H54 (cell line): Measurements from ENCODE around the gene MAPK8.

Experiments
- DNase-seq: peaks from one replicate; pipeline ENCODE4 v3.0.0; 2011; ENCODE audit warnings: low spot score, mixed read lengths; ENCODE audit not compliant: insufficient read length
- FAIRE-seq: peaks from 3 replicates; lab custom pipeline; 2011; peaks lifted over from hg19 to GRCh38; lab: Jason Lieb, UNC
- POLR2A ChIP-seq: IDR thresholded peaks from 2 replicates; pipeline ENCODE4 v1.6.1; 2011; ENCODE audit warnings: low read depth, mild to moderate bottlenecking, low read length

The MAPK8 gene

GRCh38 chr10:48364659-48365405 is 58.4 kb downstream of the MAPK8 start:
- TF ChIP-seq POLR2A: no peak
- DNase-seq (no peak), FAIRE-seq (peak; percentile 45)

DNA sequence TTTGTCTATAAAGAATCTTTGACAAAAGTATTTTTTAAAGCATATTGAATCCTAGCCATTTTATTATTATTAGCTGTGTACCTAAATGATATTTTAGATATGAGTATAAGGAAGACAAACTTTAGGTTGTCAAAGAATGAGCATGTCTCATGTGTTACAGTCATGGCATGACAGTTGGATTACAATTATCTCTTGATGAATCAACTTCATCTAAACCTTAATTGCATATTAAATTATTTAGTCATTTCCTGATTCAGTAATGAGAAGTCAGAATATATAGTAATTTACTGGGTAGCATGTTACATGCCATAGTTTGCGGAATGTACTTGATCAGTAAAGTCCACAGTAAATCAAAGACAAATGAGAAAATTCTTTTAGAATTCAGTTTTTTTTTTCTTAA is 59.2 kb downstream of the MAPK8 start:
- peak; percentile 11 for FAIRE-seq

DNA sequence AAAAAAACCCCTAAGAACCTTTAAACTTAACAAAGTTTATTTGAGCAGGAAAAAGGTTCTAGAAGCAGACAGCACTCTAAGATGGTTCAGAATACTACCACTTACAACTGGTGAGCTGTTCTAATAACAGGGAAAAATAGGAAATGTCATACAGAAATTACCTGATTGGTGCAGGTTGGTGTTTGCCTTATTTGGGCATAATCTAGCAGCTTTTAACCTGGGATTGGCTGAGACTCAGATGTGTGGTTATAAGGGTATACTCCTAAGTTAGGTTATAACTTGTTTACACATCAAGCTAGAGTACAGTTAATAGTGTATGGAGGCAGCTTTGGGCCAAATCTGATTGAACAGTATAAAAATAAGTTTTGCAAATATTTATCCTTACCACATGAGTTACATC is 59.8 kb downstream of the MAPK8 start:
- DNase-seq (no peak), FAIRE-seq (no peak)

More for the DNA sequence above, 59.2 kb downstream of the MAPK8 start:
- no peak for DNase-seq
- TF ChIP-seq POLR2A: no peak

DNA sequence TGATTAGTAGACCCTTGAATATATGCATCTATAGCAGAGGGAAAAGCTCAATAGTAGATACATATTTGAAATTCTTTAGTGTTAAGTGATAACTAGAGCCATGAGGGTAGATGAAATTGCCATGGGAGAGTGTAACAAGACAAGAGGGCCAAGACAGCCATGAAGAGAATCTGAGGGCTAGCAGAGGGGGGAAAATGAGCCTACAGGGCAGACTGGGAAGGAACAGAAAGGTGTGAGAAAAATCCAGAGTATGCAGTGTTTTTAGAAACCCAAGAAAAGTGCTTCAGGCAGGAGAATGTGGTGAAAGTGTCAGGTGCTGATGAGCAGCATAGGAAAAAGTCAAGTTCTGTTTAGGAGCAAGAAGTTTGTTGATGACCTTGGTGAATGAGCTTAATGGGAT is 63.0 kb downstream of the MAPK8 start:
- FAIRE-seq (no peak), DNase-seq (no peak)
- TF ChIP-seq POLR2A: no peak

More for the DNA sequence above, 59.8 kb downstream of the MAPK8 start:
- TF ChIP-seq POLR2A: no peak

DNA sequence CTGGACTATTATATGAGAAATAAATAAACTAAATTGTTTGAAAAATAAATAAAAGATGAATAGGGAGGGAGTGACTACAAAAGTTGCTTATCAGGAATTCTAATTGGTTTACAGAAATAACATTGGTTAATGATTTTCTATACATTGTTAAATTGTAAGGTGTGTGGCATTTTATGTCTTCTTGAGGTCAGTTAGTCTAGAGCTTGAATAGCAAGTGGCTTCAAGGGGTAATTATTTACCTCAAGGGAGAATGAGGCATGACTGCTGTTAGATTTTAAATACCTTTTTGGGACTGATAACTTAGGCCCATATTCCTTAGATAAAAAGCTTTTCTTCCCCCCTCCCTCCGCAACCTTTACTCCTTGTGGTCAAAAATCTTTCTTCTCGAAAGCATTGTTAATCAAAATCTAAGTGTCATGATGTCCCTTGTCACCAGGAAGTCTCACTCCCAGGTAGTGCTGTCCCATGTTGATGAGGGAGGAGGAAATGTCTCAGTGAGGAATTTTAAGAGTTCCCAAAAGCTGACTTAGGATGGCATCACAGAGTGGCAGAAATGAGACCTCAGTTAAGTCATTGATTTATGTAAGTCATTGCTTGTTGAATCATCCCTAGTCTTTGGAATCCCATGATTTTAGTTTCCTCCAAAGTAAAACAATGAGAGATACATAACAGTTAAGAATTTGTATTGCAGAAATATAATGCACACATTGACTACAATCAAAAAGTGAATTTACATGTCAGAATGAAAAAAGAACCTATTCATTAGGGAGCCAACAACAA is 71.5 kb downstream of the MAPK8 start:
- DNase-seq: no peak
- no peak for TF ChIP-seq POLR2A
- peak; percentile 81 for FAIRE-seq

- TF ChIP-seq POLR2A: no peak
- no peak for FAIRE-seq
- DNase-seq: no peak
These were observed 72.2 kb downstream of the MAPK8 start for GRCh38 chr10:48378675-48379074.

DNA sequence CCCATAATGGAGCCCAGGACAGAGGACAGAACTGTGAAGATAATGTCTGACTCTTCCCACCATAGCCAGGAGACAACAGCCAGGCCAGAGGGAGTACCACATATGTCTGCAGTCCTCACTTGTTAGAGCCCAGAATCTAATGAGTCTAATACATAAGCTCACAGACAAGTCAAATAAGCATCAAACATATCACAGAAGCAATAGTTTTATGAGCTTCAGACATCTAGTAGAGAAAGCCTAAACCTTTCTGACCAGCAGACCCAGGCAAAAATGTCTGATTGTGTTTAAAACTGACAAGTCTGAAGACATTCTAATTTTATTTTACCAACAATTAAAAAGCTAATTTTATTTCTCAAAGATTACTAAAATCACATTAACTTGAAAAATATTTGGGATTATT is 75.5 kb downstream of the MAPK8 start:
- FAIRE-seq (no peak), DNase-seq (no peak)
- no peak for TF ChIP-seq POLR2A

DNA sequence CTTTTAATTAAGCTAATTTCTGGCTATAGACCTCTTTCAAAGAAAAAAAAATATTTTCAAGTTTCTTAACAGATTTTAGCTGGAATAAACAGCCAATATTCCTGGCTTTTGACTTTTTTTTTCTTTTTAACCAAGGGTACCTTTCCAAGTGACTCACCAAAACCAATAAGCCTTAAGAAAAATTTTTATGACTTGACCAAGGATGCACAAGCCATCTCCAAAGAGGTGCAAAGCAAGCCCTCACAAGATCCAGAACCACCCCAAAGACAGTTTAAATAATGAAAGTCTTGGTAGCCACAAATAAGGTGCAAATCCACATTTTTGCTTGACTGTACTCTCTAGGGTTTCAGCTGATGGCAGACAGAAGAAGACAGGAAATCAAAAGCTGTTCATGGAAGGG is 76.5 kb downstream of the MAPK8 start:
- no peak for TF ChIP-seq POLR2A
- no peak for DNase-seq
- FAIRE-seq: no peak

- no peak for TF ChIP-seq POLR2A
- FAIRE-seq: no peak
- no peak for DNase-seq
These were observed 76.9 kb downstream of the MAPK8 start for GRCh38 chr10:48383393-48383792.

DNA sequence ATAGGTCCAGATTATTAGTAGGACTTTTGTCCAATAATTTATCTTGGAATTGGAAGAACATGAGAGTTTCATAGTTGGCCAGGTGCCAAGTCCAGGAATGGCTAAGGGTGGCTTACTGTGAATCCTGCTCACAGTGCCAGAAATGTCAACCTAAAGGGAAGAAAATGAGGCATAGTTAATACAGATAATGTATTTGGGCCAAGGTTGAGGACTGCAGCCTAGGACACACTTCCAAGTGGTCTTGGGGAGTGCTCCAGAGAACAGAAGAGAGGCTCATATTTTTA is 78.2 kb downstream of the MAPK8 start:
- FAIRE-seq (peak; percentile 27), DNase-seq (no peak)

DNA sequence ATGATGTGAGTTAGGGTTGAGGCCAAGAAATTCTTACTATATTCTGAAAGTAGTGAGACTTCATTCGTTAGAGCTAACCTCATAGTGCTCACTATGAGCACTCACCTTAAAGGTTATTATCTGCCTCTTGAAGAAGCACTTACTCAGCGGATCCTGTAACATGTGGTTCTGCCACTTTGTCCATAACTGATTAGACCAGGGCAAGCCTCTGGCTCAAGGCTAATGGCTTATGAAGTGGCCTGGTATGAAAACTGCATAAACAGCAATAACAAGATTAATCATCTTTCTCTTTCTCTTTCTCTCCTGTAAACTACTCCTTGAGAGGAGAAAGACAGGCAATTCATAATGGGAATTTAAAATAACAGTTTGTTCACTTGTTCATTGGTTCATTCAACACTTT is 82.8 kb downstream of the MAPK8 start:
- no peak for FAIRE-seq
- no peak for DNase-seq
- no peak for TF ChIP-seq POLR2A

More for the DNA sequence above, 78.2 kb downstream of the MAPK8 start:
- no peak for TF ChIP-seq POLR2A

DNA sequence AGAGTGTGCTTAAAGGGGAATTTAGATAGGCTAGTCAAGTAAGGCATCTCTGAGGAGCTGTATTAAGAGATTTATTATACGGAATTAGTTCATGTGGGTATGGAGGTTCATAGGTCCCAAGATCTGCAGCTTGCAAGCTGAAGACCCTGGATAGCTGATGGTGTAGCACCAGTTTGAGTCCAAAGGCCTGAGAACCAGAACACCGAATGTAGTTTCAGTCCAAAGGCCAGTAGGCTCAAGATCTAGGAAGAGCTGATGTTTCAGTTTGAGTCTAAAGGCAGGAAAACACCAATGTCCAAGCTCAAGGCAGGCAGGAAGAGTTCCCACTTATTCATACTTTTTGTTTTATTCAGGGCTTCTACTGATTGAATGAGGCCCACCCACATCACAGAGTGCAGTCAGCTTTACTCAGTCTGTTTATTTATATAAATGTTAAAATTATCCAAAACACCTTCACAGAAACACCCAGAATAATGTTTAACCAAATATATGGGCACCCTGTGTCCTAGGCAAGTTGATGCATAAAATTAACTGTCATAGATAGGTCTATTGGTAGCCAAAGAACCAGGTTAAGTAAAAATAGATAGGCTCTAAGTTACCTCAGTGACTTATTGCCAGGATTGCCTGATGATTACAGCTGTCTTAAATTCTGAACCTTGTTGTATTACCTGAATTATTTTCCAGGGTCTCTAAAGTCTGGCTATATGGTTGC is 83.5 kb downstream of the MAPK8 start:
- FAIRE-seq (no peak), DNase-seq (no peak)
- TF ChIP-seq POLR2A: no peak

DNA sequence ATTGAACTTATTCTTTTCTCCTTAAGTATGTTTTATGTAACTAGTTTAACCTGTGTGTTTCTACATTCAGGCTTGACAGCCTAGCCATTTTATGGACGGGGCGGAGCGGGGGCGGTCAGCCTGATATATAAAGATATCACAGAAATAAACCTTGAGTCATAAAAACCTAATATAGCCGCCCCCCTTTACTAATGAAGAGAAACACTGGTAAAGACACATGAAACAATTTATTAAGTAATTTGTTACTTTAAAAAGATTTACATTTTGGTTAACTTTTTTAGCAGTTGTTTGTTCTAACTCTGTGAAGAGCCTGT is 84.0 kb downstream of the MAPK8 start:
- FAIRE-seq (no peak), DNase-seq (no peak)
- no peak for TF ChIP-seq POLR2A

DNA sequence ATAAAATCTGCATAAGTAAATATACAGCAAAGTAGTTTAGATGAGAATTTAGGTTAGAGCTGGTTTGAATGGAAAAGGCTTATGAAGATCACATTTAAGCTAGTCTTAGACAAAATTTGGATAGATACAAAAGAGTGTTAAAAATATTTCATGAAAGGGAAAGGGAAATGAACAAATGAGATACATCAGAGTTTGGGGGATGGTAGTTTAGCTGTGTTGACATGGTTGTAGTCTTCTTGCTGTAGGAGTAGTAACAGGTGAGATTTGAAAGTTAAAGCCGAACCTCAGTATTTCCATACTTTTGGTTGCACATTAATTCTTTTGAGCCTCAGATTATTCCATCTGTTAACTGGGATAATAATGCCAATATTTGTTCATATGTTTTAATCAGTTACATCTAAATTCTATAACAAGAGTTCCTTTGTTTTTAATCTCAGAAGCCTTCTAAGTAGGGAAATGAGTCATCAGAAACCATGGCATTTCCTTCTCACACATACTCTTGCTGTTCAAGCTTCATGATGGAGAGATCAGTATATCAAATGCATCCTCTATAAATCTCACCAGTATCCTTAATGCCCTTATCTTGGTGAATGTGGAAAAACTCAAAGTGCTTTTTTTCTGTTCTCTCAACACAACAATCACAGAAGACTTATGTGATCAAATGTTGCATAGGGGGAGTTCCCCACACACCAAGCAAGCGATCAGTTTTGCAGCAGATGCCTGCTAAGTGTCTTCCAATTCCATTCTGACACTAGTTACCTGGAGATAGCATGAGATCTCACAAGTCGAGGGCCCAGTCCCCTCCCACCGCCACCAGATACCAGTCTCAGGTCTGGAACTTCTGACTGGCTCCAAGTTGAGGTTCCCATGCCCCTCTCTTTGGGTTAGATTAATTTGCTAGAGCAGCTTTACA is 84.7 kb downstream of the MAPK8 start:
- no peak for DNase-seq
- no peak for TF ChIP-seq POLR2A
- FAIRE-seq: peak; percentile 97
